KG1 (cell line): Measurements from ENCODE around the gene BCL2L12.

Experiments used
- DNase-seq: peaks from one replicate; lab custom pipeline; 2025; lab: John Stamatoyannopoulos, UW

The BCL2L12 gene

DNA sequence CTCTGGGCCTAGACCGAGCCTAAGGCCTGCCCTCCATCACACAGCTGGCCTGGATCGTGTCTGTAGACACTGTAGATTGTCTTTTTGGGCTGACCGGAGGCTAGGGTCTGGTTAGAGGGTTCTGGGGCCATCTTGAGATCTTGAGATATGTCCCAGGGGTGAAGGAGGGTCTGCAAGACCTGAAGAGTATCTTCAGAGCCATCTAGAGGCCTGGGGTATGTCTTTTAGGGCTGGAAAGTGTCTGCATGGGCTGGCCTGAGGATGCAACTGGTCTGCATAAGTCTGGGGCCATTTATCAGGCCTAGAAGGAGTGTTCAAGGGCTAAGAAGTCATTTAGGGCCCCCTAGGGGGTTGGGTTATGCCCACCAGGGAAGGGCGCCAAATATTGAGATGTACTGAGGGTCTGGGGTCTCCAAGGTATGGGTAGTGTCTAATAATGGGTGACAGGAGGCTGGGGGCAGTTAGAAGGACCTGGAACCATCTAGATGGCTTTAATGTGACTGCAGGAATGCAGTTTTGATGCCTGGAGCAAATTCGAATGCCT, 23.2 kb upstream of the BCL2L12 start:
- no peak for DNase-seq

DNA sequence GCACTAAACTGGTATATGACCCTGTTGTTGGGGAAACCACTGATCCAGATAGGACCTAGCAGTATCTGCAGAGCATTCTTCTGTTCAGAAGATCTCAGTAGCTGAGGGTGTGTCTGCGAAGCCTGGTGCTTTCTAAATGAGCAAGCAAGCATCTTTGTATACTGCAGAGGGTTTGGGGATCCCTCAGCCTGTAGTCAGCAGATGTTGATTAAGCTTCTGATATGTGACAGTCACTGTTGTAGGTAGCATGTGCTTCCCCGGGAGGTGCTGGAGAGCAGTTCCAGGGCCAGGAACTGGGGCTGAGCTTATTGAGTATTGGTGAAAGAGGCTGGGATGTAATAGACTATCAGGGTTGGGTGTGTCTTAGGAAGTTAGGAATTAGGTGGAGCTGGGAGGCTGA, 22.3 kb upstream of the BCL2L12 start:
- DNase-seq = no peak

DNA sequence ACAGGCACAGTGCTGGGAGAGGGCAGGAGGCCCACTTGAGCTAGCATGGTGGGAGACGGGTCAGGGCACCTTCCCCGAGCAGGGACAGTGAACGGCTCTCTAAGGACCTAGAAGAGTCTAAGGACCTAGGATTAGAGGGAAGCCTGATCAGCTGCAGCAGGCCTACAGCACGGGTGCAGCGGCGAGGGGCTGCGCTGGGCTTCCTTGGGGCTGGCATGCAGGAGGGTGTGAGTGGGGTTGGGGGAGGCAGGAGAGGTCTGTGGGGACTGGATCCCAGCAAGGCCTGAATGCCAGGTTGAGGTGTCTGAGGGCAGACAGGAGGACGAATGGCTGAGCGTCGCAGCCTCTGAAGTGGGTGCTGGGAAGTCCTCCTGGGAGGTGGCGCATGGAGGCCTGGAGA, 20.1 kb upstream of the BCL2L12 start:
- DNase-seq = no peak

DNA sequence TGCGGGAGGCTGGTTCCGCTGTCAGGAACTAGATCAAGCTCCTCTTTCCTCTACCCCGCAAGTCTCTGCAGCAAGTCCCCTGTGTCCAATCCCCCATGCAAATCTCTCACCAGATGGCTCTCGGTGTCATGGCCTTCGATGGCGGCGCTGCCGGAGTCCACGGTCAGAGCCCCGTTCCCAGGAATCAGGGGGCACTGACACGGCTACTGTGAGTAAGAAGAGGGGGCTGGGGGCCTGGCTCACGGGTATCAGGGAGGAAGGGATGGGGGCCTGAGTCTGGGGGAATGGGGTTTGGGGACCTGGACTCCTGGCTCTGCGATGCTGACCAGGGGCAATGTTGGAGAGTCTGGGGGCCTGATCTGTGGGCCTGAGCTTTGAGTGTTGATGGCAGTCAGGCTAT, 19.7 kb upstream of the BCL2L12 start:
- no peak for DNase-seq

DNA sequence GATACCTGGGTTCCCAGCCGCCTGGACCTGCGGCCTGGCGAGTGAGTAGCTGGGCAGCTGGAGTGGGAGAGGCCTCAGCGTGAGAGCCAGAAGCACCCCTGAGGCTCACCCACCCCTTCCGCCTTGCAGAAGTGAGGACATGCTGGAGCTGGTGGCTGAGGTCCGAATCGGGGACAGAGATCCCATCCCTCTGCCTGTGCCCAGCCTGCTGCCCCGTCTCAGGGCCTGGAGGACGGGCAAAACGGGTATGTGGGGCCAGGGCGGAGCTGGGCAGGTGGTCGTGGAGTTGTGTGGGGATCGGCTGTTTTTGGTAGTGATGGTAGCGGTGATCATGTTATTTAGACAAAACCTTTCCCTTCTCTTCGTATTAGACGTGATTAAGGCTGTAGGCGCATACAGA, 19.1 kb upstream of the BCL2L12 start:
- DNase-seq = no peak

DNA sequence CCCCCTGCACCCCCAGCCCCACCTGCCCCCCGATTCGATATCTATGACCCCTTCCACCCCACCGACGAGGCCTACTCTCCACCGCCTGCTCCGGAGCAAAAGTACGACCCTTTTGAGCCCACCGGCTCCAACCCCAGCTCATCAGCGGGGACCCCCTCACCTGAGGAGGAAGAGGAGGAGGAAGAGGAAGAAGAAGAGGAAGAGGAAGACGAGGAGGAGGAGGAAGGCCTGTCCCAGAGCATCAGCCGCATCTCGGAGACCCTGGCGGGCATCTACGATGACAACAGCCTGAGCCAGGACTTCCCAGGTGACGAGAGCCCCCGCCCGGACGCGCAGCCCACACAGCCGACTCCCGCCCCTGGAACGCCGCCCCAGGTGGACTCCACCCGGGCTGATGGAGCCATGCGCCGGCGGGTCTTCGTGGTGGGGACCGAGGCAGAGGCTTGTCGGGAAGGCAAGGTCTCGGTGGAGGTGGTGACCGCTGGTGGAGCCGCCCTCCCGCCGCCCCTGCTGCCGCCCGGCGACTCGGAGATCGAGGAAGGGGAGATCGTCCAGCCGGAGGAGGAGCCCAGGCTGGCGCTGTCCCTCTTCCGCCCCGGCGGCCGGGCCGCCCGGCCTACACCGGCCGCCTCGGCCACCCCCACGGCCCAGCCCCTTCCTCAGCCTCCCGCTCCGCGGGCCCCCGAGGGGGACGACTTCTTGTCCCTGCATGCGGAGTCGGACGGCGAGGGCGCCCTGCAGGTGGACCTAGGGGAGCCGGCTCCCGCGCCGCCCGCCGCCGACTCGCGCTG, 14.5 kb upstream of the BCL2L12 start:
- no peak for DNase-seq

DNA sequence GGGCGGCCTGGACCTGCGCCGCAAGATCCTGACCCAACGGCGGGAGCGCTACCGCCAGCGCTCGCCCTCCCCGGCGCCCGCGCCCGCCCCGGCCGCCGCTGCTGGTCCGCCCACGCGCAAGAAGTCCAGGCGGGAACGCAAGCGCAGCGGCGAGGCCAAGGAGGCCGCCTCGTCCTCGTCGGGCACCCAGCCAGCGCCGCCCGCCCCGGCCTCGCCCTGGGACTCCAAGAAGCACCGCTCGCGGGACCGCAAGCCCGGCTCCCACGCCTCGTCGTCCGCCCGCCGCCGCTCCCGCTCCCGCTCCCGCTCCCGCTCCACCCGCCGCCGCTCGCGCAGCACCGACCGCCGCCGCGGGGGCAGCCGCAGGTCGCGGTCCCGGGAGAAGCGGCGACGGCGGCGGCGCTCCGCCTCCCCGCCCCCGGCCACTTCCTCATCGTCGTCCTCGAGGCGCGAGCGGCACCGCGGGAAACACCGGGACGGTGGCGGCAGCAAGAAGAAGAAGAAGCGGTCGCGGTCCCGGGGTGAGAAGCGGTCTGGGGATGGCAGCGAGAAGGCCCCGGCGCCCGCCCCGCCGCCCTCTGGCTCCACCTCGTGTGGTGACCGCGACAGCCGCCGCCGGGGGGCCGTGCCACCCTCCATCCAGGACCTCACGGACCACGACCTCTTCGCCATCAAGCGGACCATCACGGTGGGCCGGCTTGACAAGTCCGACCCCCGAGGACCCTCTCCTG, 13.7 kb upstream of the BCL2L12 start:
- no peak for DNase-seq

DNA sequence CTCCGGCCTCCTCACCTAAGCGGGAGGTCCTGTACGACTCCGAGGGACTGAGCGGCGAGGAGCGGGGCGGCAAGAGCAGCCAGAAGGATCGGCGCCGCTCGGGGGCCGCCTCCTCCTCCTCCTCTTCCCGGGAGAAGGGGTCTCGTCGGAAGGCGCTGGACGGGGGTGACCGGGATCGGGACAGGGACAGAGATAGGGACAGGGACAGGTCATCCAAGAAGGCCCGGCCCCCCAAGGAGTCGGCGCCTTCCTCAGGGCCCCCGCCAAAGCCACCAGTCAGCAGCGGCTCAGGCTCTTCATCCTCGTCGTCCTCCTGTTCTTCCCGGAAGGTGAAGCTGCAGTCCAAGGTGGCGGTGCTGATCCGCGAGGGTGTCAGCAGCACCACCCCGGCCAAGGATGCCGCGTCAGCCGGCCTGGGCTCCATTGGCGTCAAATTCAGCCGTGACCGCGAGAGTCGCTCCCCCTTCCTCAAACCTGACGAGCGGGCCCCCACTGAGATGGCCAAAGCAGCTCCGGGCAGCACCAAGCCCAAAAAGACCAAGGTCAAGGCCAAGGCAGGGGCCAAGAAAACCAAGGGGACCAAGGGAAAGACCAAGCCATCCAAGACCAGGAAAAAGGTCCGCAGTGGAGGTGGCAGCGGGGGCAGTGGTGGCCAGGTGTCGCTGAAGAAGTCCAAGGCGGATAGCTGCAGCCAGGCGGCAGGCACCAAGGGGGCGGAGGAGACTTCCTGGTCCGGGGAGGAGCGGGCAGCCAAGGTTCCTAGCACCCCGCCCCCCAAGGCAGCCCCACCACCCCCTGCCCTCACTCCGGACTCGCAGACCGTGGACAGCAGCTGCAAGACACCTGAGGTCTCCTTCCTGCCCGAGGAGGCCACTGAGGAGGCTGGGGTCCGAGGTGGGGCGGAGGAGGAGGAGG, 12.9 kb upstream of the BCL2L12 start:
- no peak for DNase-seq

DNA sequence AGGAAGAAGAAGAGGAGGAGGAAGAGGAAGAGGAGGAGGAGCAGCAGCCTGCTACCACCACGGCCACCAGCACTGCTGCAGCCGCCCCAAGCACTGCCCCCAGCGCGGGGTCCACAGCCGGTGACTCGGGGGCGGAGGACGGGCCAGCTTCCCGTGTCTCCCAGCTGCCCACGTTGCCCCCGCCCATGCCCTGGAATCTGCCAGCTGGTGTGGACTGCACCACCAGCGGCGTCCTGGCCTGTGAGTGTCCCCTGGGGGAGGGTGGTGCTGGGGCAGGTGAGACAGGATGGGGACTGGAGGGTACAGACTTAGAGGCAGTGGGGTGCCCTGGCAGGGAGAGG, 12.3 kb upstream of the BCL2L12 start:
- no peak for DNase-seq

DNA sequence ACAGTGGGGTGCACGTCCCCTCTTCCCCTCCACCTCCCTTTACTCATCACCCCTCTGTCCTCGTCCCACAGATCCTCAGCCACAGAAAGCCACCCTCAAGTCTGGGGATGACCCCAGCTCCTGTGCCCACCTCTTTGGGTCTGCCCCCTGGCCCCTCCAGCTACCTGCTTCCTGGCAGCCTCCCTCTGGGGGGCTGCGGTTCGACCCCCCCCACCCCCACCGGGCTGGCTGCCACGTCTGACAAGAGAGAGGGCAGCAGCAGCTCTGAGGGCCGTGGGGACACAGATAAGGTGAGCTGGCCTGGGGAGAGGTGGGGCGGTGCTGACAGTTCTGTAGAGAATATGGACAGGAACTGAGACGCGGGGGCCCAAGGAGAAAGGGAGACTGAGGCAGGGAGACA, 11.2 kb upstream of the BCL2L12 start:
- no peak for DNase-seq

DNA sequence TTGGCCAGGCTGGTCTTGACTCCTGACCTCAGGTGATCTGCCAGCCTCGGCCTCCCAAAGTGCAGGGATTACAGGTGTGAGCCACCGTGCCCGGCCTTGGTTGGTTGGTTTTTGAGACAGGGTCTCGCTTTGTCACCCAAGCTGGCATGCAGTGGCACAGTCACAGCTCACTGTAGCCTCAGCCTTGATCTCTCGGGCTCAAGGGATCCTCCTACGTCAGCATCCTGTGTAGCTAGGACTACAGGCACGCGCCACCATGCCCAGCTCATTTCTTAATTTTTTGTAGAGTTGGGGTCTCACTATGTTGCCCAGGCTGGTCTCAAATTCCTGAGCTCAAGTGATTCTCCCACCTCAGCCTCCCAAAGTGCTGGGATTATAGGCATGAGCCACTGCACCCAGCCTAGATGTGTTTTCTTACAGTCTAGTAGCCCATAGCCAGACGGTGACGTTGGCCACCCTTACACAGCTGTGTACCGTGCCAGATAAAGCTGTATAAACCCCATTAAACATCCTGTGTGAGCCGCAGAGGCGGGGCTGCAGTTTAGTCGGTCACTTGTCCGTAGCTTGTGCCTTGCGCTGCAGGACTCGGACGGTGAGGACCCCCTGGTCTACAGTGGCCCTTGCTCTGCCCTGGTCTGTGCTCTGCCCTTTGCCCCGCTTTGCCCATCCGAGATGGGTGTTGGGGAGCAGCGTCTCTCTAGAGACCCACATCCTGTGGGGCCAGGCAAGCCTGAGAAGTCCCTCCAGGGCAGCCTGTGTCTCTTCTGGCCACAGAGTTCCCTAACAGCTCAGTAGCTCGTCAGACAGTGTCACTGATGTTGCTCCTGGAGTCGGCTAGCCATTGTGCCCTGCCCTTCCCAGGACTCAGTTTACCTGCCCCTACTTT, 9.9 kb upstream of the BCL2L12 start:
- DNase-seq = no peak

DNA sequence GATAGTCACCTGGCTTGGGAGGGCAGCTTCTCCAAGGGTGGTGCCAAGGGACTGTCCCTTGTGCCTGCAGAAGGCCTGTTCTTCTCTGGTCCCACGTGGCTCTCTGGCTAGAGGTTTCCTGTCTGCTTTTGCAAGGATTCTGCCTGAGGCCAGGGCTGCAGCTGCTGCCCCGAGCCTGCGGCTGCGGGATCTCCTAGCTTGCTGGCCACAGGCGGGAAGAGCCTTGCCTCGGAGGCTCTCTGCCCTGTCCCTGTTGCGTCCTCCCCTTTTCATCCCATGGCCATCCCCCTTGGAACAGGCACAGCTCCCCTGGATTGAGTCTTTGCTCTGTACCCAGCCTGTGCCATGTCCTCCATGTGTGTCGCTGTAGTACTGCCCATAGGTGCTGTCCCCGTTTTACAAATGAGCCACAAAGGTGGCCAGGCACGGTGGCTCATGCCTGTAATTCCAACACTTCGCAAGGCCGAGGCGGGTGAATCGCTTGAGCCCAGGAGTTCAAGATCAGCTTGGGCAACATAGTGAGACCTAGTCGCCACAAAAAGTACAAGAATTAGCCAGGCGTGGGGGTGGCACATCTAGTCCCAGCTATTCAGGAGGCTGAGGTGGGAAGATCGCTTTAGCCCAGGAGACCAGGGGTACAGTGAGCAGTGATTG, 9.2 kb upstream of the BCL2L12 start:
- no peak for DNase-seq

DNA sequence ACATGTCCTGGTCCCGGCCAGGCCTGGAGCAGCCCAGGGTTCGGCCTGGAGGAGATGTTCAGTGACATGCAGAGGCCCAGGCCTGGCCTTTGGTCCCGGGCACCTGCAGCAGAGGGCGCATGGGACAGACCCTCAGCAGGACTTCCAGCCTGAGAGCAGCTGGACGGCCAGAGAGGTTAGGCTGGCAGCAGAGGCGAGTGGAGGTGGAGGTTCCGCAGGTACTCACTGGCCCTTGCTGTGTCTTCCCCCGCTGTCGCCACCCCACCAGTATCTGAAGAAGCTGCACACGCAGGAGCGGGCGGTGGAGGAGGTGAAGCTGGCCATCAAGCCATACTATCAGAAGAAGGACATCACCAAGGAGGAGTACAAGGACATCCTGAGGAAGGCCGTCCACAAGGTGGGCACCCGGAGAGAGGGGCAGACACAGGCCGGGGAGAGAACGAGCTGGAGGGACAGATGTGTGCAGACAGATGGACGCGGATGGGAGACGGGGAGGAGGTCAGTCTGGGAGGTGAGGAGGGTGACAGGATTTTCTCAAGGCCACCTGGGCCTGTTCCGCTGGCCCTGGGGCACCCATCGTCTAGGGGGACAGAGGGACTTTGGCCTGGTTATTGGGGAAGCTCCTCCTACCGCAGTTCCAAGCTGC, 8.1 kb upstream of the BCL2L12 start:
- DNase-seq = no peak

DNA sequence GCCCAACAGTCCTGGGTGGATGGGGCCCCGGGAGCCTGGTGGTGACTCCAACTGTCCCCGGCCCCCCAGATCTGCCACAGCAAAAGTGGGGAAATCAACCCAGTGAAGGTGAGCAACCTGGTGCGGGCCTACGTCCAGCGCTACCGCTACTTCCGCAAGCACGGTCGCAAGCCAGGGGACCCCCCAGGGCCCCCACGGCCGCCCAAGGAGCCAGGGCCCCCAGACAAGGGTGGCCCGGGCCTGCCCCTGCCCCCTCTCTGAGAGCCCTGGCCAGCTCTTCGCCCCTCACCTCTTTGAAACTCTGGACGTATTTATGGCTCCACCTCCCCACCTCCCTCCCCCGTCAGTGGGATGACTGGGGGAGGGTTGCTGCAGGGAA, 7.6 kb upstream of the BCL2L12 start:
- DNase-seq = no peak

DNA sequence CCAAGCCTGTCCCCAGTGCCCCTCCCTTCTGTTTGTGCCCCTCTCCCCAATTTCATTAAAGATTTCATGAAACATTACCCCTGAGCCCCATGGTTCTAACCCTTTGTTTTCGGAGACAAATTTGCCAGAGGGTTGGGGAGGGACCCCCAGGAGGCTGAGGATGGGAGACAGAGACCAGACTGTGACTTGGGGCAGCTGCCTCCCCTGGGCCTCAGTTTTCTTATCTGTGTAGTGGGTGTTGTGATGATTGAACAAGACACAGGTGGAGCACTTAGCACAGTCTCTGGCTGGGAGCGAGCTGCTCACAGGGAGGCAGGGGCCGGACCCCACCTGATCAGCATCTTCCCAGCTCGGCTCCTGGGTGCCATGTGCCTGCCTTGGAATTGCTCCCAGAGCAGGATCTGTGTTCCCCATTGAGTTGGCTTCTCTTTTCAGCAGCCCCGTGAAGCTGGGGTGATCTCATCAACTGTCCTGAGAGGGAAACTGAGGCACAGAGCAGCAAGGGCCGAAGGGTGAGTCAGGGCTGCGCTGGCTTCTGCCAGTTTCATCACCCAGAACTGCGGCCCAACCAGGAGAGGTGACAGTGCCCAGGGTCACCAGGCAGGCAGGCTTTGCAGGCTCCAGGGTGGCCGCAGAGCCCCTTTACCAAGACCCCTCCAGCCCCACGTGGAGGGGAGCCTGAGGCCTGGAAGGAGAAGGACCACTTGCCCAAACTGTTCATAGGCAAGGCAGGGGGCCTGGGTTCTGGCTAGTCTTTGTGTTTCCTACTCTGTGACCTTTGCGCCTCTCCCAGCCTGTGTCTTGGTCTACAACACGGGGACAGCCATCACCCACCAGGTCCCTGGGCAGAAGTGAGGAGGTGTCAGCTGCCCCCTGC, 6.9 kb upstream of the BCL2L12 start:
- no peak for DNase-seq

DNA sequence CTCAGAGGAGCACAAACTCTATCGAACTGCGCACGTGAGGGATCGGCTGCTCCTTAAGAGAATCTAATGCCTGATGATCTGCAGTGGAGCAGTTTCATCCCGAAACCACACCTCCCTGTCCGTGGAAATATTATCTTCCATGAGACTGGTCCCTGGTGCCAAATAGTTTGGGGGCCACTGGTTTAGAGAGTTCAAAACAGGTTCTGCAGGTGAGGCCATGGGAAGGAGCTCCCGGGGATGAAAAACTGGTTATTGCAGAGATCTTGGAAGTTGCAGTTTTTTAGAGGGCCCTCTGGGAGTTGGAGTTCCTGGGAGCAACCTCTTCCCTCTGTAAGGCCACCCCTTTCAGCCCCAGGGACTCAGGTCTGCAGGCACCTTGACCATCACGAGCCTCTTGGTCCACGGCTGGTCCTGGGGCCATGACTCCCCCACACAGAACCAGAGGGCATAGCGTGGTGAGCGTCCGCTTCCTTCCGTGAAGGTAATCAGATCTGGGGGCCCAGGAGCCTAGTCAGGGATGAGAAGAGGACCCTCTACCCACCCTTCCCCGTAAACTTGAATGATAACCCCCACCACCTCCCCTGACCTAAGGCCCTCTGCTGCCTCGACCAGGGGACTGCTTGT, 5.3 kb upstream of the BCL2L12 start:
- no peak for DNase-seq

DNA sequence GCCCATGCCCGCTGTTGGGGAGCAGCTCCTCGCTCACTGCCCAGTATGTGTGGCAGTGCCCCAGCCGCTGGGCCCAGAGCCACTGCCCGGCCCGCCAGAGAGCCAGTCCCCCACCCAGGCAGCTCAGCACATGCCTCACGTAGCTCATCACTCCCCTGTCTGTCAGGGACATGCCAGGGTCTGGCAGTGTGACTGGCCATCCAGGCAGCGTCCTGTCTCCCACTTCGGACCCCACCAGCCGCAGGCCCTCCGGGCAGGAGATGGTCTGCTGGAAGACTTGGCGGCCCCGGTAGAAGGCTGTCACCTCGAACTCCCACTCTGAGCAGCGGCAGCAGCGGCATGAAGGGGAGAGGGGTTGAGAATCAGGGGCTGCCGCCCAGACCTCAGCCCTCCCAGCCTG, 3.7 kb upstream of the BCL2L12 start:
- DNase-seq = no peak

DNA sequence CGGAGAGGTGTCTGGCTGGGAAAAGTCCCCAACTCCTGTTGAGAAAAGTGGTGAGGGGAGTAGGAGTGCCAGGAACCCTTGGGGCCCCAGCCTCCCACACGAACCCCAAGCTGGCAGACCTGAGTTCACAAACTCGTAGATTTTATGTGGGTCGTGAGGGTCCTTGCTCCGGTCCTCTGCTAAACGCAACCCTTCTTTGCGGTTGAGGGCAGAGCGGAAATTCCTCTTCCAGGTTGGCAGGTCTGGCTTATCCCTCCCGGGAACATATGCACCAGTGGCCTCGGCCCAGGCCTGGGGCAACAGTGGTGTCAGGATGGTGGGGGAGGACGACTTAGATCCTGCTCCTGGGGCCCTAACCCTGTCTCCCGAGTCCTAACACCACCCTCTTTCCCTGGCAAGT, 2.5 kb upstream of the BCL2L12 start:
- no peak for DNase-seq
